Neural crest cell (in vitro differentiated cells): ENCODE results near the gene SLC4A4. TPM values are rescaled to one million over a fixed set of nuclear protein-coding genes. Genes with fewer than 3 reads are reported as not detected.

Source experiments
- DNase-seq: peaks from one replicate; pipeline ENCODE4 v3.0.0; 2021; ENCODE audit warnings: low read depth, mixed read lengths, low spot score
- H3K27ac Mint-ChIP-seq: one replicate; pipeline ENCODE4 v1.8.0; 2021; ENCODE audit warnings: mild to moderate bottlenecking, mixed read lengths; ENCODE audit not compliant: unreplicated experiment
- H3K27me3 Mint-ChIP-seq: 2 replicates; pipeline ENCODE4 v1.8.0; 2021; ENCODE audit warnings: low read depth, mild to moderate bottlenecking, mixed read lengths
- H3K36me3 Mint-ChIP-seq: 2 replicates; pipeline ENCODE4 v1.8.0; 2021; ENCODE audit warnings: low read depth, mild to moderate bottlenecking, mixed read lengths
- H3K4me1 Mint-ChIP-seq: 2 replicates; pipeline ENCODE4 v1.8.0; 2021; ENCODE audit warnings: mixed read lengths
- H3K4me3 Mint-ChIP-seq: one replicate; pipeline ENCODE4 v1.8.0; 2021; ENCODE audit warnings: mild to moderate bottlenecking, mixed read lengths
- H3K9me3 Mint-ChIP-seq: 2 replicates; pipeline ENCODE4 v1.8.0; 2021; ENCODE audit warnings: mixed read lengths
- CTCF ChIP-seq: fragments of 200-600 bp; sonication (generic); conservative IDR thresholded peaks from 2 replicates; pipeline ENCODE4 v1.5.0; 2021; ENCODE audit warnings: antibody characterized with exemption, mild to moderate bottlenecking
- total RNA-seq: library from RNA; stranded (reverse); gene quantifications from 2 replicates; pipeline ENCODE4 v1.2.1, GENCODE V29; 2021

SLC4A4 gene
- total RNA-seq, 1 donor from 2014 or later, result 4.0 TPM

- H3K4me1 Mint-ChIP-seq, result no peaks in the 10 kb centered on the region
- no peak for DNase-seq
- no peak for TF ChIP-seq CTCF
- no peaks in the 10 kb centered on the region for H3K36me3 Mint-ChIP-seq
- H3K4me3 Mint-ChIP-seq, result no peak overlapping the region
- H3K9me3 Mint-ChIP-seq, result peaks cover 4% of the 10 kb centered on the region
- H3K27me3 Mint-ChIP-seq, result no peaks in the 10 kb centered on the region
- H3K27ac Mint-ChIP-seq, result no peak overlapping the region
Observed at GRCh38 chr4:71498002-71498401, 159.2 kb downstream of the SLC4A4 start.

GRCh38 chr4:71498625-71499024, 159.8 kb downstream of the SLC4A4 start:
- Mint-ChIP-seq H3K36me3 (no peaks in the 10 kb centered on the region), H3K27ac (no peak overlapping the region), H3K9me3 (peaks cover 4% of the 10 kb centered on the region), H3K4me3 (no peak overlapping the region), H3K27me3 (no peaks in the 10 kb centered on the region), H3K4me1 (no peaks in the 10 kb centered on the region)
- no peak for TF ChIP-seq CTCF
- DNase-seq, result no peak

- Mint-ChIP-seq H3K27ac (no peak overlapping the region), H3K4me1 (no peaks in the 10 kb centered on the region), H3K27me3 (no peaks in the 10 kb centered on the region), H3K4me3 (no peak overlapping the region), H3K36me3 (peaks cover 2% of the 10 kb centered on the region), H3K9me3 (peaks cover 5% of the 10 kb centered on the region)
- no peak for DNase-seq
- TF ChIP-seq CTCF, result no peak
Observed at GRCh38 chr4:71501992-71502391, 163.2 kb downstream of the SLC4A4 start.

GRCh38 chr4:71518283-71518989, 179.6 kb downstream of the SLC4A4 start:
- TF ChIP-seq CTCF, result no peak
- no peaks in the 10 kb centered on the region for H3K4me1 Mint-ChIP-seq
- no peak overlapping the region for H3K27ac Mint-ChIP-seq

GRCh38 chr4:71520308-71520707, 181.5 kb downstream of the SLC4A4 start:
- no peak for DNase-seq
- no peaks in the 10 kb centered on the region for H3K4me1 Mint-ChIP-seq
- no peaks in the 10 kb centered on the region for H3K27me3 Mint-ChIP-seq
- no peak overlapping the region for H3K4me3 Mint-ChIP-seq
- peaks cover 7% of the 10 kb centered on the region for H3K9me3 Mint-ChIP-seq
- TF ChIP-seq CTCF, result no peak
- H3K27ac Mint-ChIP-seq, result no peak overlapping the region
- H3K36me3 Mint-ChIP-seq, result peaks cover 3% of the 10 kb centered on the region

More at GRCh38 chr4:71518283-71518989, 179.6 kb downstream of the SLC4A4 start:
- peaks cover 7% of the 10 kb centered on the region for H3K9me3 Mint-ChIP-seq
- H3K4me3 Mint-ChIP-seq, result no peak overlapping the region
- no peaks in the 10 kb centered on the region for H3K27me3 Mint-ChIP-seq
- no peak for DNase-seq
- H3K36me3 Mint-ChIP-seq, result peaks cover 3% of the 10 kb centered on the region
